PC-9 (cell line): Measurements from ENCODE around the gene LRRC23.

Experiments
- EZH2 ChIP-seq: fragments of 200-600 bp; sonication (generic); IDR thresholded peaks from 2 replicates; pipeline ENCODE4 v1.8.0; 2017; ENCODE audit warnings: antibody characterized with exemption, low read depth
- TF ChIP-seq, protein P1 (sequence below): fragments of 200-600 bp; sonication (generic); conservative IDR thresholded peaks from 2 replicates; pipeline ENCODE4 v1.6.1; 2017; ENCODE audit warnings: mixed run types, antibody characterized with exemption, mild to moderate bottlenecking, moderate library complexity

DNA sequence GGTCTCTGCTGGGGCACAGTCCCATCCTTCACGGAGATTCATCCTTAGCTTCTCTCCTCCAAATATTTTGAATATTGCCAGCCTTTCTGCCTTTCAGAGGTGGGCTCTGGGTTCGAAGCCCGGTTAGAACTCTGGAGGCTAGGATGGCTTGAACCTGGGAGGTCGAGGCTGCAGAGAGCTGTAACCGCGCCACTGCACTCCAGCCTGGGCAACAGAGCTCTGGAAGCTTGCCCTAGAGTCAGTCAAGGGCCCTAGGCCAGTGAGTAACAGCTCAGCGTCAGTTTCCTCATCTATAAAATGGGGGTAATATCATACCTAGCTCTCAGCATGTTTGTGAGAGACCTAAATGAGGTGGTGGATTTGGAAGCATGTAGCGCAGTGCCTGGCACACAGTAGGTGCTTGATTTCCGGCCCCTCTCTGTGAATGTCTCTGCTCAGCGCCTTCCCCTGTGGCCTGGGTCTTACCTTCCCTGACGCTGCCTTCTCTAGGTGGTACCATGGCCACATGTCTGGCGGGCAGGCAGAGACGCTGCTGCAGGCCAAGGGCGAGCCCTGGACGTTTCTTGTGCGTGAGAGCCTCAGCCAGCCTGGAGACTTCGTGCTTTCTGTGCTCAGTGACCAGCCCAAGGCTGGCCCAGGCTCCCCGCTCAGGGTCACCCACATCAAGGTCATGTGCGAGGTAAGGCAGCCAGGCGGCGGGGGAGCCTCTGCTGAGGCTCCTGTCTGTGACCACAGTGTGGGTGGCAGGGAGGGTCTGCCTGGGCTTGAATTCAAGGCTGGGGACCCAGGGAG, 49.9 kb downstream of the LRRC23 start:
- TF ChIP-seq, protein P1, sequence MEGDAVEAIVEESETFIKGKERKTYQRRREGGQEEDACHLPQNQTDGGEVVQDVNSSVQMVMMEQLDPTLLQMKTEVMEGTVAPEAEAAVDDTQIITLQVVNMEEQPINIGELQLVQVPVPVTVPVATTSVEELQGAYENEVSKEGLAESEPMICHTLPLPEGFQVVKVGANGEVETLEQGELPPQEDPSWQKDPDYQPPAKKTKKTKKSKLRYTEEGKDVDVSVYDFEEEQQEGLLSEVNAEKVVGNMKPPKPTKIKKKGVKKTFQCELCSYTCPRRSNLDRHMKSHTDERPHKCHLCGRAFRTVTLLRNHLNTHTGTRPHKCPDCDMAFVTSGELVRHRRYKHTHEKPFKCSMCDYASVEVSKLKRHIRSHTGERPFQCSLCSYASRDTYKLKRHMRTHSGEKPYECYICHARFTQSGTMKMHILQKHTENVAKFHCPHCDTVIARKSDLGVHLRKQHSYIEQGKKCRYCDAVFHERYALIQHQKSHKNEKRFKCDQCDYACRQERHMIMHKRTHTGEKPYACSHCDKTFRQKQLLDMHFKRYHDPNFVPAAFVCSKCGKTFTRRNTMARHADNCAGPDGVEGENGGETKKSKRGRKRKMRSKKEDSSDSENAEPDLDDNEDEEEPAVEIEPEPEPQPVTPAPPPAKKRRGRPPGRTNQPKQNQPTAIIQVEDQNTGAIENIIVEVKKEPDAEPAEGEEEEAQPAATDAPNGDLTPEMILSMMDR: no peak
- TF ChIP-seq EZH2: no peak
